DMS 273 treated with DMSO at 0.1 percent for 48 hours (cell line): ENCODE results near the gene TMEM178B.

ENCODE experiments used
- DNase-seq: peaks from one replicate; lab custom pipeline; 2025; lab: John Stamatoyannopoulos, UW

Gene TMEM178B

DNA sequence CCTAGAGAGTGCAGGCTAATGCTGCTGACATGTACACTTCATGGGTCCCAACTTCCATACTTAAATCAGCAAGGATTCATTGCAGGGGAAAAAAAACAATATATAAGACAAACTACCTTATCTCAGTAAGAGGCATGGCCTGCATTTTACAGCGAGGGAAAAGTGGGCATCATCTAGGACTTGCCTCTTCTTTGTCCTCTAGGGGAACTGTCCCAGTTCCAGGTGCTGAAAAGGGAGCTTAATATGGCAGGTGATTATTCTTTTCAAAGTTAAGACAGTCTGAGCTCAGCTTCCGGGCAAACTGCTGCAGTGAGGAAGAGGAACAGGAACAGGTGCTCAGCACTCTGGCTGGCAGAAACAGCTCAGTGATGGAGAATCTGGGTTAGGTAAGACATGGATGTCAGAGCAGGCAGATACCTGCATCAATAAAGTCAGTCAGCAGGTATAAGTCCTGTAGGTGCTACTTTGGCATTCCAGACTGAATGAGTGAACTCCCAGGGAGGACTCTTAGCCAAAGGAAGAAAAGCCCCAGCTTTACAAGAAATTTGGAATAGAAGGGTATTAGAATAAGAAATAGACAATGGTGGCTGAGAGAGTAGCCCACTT is 147.2 kb downstream of the TMEM178B start:
- DNase-seq: no peak

- DNase-seq: no peak
Measured at GRCh38 chr7:141225916-141226618, 152.2 kb downstream of the TMEM178B start.

DNA sequence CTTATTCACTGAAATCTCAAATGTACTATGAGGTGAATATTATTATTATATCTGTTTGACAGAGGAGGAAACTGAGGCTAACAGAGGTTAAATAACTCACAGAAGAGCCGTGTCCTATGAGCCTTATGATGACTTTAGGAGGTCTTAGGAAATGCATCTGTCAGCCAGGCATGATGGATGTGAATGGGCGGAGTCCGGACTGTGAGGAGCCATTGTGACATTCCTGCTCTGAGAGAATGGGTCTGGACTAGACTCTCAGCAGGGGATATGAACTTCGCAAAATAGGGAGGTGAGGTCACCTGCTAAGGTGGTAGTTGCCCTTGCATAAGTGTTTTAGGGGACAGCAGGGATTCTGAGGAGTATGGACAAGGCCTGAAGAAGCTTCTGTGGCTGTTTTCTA is 153.6 kb downstream of the TMEM178B start:
- DNase-seq: no peak

DNA sequence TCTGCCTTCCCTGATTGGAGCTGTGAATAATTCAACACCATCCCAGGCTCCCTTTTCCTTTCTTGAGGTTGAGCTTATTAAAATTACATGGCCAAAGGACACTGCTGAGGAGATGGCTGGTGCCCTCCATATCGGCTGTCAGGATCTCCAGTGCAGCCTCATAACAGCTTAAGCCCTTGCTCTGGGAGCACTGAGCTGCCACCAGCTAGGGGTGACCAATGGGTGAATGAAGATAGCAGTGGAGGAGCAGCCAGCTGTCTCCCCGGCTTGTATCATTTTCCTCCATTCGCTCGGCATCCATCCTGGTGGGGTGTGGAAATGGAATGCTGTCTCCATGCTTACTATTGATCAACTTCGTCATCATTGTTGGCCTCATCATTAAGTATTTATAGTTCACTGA is 154.6 kb downstream of the TMEM178B start:
- DNase-seq: no peak

DNA sequence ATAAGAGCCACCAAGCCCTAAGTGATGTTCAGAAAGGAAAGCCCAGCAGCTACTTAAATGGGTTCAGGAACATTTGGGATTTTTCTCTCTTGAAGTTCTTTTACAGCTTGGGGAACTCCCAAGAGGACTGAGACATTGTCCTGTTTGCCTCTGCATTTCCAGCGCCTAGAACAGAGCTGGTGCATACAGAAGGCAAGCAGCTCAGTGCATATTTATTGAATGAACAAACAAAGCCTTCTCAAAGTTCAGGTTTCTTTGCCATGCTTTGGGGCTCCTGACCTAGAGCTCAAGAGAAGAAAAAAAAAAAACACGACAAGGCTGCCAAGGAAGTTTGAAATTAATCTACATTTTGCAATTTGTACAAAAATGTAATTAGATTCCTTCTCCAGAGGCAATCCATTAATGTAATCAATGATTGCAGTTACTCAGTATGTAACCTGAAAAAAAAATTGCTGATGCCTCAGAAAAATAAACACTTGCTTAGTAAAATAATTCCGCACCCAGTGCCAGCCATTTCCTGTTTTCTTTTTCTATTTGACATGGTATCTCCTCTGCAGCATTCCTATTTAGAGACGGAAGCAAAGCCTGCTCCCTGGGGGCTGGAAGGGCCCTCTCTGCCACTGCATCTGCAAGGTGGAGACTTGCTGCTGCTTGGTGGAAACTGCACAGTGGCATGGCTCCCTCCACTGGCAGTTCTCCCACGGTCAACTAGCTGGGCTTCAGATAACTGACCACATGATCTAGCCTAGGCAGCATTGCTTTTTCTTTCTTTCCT is 157.3 kb downstream of the TMEM178B start:
- no peak for DNase-seq

DNA sequence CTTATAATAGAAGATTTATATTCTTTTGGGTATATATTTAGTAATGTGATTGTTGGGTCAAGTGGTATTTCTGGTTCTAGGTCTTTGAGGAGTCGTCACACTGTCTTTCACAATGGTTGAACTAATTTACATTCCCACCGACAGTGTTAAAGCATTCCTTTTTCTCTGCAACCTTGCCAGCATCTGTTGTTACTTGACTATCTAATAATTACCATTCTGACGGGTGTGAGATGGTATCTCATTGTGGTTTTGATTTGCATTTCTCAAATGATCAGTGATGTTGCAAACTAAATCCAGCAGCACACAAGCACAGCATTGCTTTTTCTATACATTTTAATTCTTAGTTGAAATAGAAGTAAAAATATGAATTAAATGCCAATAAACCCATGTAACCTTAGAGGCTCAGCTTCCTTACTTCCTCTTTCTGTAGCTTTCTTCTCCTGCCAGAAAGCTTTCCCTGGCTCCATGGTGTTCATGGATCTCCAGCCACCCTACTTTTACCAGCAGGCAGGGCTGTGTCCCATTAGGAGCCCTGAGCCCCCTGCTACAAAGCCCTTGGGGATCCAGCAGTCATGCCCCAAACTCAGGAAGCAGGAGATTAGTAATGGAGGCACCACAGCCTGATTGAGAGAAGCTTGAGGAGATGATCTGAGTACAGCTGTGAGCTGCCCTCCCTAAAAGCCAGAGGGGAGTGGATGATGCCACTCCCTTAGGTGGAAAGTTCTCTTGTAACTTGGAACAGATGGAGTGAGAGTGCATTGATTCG is 158.6 kb downstream of the TMEM178B start:
- DNase-seq: no peak

DNA sequence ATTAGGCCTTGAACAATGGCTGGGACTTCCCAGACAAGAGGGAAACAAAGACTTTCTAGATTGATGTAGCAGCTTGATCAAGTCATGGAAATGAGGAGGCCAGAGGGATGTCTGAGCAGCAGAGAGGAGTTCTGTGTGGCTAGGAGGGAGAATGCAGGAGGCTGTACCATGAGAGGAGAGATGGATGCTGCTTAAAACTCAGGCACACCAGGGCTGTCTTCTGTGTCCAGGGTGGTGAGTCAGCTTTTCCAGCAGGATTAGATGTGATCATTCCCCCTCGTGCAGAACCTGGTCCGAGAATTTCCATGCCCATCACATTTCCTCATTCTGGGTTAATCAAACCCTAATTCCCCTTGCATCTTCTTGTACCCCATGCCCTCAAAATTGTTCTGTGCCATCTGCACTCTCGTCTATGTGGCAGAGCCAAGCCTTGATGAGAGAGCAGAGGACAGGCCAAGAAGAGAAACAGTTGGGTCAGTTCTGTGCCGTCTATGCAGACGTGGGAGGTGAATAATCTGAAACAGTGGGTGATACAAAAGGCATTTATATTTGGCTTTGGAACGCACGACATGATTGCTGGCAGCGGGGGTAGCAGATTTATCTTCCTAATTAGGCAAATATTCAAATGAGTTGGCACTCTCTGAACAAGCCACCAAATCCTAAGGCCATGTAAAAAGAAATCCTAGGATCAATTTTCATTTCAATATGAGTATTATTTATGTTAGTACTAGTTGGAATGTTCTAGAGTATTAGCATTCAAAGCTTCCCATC is 160.7 kb downstream of the TMEM178B start:
- DNase-seq: no peak

DNA sequence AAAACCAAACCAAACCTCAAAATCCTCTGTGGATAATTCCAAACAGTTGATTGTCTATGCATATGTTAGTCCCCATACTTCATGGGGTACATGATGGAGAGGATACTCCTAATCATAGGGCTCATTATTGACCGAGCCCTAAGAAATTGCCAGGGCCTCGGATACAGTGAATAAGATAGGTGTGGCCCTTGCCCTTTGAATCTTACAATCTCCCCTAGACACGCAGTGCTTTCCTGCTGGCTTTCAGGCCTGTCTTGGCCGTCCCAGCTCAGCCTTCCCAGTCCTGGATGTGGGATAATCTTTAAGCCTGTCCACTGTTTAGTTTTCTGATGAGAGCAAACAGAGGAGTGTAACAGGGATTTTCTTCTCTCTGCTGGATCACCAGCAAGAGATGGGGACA is 161.8 kb downstream of the TMEM178B start:
- no peak for DNase-seq

- DNase-seq: no peak
Measured at GRCh38 chr7:141238596-141239243, 164.9 kb downstream of the TMEM178B start.

GRCh38 chr7:141239661-141240060 is 165.8 kb downstream of the TMEM178B start:
- no peak for DNase-seq

DNA sequence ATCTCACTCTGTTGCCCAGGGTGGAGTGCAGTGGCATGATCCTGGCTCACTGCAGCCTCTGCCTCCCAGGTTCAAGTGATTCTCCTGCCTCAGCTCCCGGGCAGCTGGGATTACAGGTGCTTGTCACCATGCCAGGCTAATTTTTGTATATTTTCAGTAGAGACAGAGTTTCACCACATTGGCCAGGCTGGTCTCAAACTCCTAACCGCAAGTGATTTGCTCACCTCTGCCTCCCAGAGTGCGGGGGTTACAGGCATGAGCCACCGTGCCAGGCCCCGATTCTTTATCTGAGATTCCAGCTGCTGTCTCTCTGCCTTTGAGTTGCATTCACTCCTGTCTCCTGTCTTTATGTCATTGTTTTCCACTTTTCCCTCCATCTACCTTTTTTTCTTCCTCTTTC is 168.7 kb downstream of the TMEM178B start:
- DNase-seq: no peak

- DNase-seq: no peak
Measured at GRCh38 chr7:141243368-141243767, 169.5 kb downstream of the TMEM178B start.

DNA sequence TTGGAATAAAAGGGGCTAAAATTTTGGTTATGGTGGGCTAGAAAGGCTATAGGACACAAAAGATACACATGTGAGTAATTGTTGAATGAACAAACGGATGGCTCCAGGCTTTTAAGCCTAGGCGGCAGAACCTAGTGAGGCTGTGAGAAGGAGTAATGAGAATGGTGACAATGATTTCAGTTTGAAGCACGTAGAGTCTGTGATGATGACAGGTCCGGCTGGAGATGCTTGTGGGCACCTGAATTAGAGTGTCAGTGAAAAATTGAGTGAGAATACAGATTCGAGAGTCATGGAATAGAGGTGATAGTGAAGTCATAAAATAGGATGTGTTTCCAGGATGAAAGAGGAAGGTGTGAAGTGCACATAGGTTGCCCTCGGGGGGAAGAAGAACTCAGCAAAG is 170.6 kb downstream of the TMEM178B start:
- DNase-seq: no peak

DNA sequence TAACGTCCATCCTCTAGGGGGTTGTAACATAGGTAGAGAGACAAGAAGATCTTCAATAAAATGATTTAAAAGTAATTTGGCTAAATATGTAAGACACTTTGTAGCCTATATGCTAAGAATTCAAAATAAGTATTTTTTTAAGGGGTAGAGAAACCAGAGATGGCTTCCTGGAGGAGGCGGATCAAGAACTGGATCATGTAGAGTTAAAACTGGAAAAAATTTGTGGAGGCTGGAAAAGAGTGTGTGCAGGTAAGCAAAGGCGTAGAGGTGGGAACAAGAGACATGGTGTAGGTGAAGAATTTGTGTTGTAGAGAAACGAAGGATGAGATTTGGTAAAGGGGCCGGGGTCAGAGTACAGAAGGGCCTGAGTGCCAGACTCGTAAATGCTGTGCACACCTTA is 172.6 kb downstream of the TMEM178B start:
- no peak for DNase-seq

DNA sequence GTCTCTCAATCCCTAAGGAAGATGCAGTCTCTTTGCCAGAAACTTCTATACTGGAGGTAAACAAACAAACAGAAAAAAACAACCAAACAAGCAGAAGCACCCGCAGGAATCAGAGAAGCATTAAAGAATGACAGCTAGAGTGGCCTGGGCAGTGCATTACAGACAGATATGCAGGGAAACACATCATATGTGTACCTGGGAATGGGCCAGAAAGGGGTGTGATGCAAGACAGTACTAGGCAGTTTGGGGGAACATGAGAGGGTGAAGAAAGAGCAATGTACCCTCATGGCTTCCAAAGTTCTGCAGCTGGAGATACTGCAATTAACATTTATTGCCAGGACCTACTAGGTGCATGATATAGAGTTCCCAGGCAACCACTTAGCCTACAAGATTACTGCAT is 177.3 kb downstream of the TMEM178B start:
- no peak for DNase-seq

GRCh38 chr7:141251957-141252356 is 178.1 kb downstream of the TMEM178B start:
- no peak for DNase-seq

DNA sequence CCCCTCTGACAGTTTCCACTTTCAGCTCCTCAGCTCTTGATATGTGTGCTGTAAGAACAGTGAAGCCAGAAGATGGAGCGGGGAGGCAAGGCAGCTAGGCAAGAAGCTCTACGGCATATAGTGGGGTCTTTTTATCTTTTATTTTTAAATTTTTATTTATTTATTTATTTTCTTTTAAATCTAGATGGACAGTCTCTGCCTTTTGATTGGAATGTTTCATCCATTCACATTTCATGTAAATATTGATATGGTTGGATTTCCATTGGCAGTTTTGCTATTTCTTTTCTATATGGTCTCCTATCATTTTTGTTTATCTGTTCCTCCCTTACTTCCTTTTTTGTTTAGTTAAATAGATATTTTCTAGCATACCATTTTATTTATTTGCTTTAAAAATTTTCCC is 183.7 kb downstream of the TMEM178B start:
- DNase-seq: no peak

GRCh38 chr7:141258559-141258958 is 184.7 kb downstream of the TMEM178B start:
- DNase-seq: no peak

DNA sequence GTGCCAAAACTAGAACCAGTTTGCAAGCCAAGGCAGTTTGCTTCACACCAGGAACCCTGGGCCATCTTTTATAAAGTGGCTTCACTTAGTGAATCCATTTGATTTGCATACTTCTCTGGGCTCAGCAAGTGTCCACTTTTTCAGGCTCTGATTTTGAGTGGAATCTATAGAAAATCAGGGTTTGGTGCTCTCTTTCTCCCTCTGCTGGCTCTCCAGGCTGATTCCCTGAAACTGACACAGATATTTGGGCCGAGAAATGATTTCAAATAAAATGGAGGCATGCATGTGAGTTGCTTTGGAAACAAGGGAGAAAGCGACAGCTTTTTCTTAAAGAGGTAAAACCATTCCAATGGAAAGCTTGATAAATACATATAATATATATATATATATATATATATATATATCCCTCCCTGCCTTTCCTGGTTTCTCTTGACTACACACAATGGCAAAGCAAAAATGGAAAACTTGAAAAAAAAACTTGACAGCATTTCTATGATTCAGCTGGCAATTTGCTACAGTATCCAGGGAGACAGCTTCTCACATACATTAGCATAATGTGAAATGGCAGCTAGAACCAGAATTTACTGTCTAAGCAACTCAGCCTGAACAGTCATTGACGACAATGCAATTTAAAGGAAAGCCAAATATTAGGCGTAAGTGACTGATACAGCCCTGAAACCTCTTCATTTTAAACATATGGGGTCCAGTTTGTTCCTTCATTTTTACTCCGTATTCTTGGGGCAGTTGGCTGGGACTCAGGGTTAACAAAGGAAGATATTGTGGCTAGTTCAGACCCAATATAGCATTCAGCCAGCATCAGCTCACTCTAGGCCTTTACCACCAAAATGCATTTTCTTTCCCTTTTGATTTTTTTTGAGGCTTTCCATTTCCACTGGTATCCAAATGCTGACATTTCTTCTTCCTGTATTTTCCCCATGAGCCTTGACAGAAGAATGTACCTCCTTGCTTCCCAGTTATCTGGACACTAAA is 188.5 kb downstream of the TMEM178B start:
- DNase-seq: no peak

GRCh38 chr7:141263508-141263907 is 189.6 kb downstream of the TMEM178B start:
- DNase-seq: no peak
